GM21528 (cell line): ENCODE results near the gene CADPS.

Experiments used
- ATAC-seq: cut with Tn5 transposase; IDR thresholded peaks from one replicate; pipeline ENCODE4 v1.9.1; 2021; ENCODE audit warnings: mild to moderate bottlenecking, moderate library complexity; ENCODE audit not compliant: unreplicated experiment, low FRiP score

Gene CADPS

DNA sequence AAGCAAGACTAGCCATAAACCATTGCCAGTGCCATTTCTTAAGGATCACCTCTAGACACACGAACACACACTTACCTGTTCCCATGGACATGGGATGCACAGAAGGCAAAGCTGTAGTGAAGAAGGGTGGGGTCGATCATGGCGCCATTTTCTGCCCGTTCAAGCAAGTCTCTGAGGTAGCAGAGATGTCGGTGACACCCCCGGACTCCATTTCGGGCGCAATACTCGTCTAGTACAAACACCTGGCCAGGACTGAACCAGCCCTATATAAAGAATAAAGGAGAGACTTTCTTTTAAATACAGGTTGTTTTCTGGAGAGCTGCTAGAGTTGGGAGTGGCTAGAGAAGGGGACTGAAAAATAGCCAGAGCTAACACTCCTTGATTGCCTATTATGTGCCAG, 342.4 kb downstream of the CADPS start:
- ATAC-seq: no peak

DNA sequence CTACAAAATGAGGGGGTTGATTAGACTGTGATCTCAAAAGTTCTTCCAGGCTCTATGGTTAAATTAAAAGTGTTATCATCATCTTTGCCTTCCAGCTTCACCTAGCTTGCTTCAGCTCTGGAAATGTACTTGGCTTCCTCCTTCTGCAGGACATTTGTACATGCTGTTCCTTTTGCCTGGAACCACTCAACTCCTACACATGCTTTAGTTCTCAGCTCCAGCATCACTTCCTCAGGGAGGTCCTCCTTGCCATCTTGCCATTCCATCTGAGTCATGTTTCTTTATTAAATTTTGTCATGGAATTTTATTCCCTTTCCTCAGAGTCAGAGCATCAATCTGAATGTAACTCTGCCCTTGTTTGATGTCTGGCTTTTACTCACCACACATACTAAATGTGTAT, 343.2 kb downstream of the CADPS start:
- no peak for ATAC-seq

DNA sequence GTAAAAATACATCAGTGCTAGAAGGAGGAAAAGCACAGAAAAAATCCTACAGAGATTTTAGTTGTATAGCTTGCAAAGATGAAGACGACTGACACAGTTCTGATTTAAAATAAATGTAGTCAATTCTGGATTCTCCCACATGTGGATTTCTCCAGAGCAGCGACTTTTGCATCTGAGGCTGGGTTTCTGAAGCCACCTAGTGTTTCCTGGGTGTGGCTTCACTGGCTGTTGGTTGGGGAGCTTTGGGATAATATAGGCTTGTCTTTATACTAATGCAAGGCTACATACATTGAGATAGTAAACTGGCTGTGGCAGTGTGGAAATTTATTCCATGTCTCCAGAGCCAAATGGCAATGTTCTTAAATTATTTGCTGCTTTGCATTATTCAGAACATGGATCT, 343.7 kb downstream of the CADPS start:
- ATAC-seq: no peak

DNA sequence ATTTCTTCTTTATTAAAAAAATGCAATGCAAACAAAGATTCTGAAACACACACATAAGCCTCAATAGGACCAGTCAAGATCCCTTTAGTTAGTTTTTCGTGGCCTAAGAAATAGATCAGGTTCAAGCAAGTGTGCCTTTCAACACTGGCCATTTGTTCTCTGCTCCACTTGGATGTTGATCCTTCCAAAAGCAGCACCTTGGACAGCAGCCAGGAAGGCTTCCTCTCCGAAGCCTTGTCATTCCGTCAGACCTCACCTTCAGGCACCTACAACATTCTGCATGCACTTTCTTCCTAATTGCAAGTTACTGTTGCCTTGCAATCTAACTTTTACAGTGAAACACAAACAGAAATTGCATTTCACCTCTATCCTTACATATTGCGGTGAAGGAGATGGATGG, 346.0 kb downstream of the CADPS start:
- no peak for ATAC-seq

DNA sequence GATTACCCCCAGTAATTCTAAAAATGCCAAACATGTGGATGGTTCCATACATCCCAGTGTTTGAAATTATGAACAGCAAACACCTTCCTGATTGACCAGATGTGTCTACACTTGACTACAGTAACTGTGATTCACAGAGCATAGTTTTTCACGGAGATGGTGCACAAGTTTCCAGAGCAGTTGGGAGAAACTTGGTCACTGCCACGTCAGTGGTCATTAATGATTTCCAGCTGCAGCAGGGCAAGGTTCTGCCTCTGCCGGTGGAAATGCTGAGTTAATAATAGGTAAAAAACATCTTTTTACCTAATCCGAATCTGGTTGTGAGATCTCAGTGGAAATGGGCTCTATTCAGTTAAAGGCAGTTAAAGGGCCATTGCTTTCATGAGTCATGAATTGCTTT, 347.7 kb downstream of the CADPS start:
- no peak for ATAC-seq

DNA sequence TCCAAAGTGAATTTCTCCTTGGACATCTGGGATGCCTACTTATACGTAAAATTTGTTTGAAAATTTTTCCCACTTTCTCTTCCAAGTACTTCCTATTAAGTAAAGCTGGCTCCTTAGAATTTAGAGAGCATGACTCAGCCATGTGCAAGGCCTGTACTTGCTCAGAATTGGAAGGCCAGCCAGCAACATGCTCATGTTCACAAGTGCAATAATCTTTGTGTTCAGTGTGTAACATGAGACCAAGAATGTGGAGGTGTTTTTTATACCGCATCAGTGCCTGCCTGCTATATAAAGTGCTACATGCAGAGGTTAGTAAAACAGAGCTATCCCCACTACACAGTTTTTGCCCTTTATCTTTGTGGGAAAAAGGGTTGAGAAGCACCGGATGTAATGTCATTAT, 349.9 kb downstream of the CADPS start:
- ATAC-seq: no peak

DNA sequence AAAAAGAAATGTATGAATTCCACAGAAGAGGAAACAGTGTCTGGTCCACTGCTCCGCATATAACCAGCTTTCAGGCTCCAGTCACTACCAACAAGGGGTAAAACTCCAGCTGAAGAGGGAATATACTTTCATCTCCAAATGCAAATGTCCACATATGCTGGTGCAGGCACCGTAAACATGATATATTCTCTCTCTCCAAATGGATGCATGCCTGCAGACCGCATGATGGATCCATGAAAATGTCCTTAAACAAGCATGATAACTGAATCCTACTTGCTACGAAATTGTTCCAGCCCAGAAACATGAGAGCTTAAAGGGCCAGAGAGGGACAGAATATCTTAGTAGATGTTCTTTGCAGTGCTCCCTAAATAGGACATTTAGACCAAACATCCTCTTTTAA, 351.5 kb downstream of the CADPS start:
- ATAC-seq: no peak

DNA sequence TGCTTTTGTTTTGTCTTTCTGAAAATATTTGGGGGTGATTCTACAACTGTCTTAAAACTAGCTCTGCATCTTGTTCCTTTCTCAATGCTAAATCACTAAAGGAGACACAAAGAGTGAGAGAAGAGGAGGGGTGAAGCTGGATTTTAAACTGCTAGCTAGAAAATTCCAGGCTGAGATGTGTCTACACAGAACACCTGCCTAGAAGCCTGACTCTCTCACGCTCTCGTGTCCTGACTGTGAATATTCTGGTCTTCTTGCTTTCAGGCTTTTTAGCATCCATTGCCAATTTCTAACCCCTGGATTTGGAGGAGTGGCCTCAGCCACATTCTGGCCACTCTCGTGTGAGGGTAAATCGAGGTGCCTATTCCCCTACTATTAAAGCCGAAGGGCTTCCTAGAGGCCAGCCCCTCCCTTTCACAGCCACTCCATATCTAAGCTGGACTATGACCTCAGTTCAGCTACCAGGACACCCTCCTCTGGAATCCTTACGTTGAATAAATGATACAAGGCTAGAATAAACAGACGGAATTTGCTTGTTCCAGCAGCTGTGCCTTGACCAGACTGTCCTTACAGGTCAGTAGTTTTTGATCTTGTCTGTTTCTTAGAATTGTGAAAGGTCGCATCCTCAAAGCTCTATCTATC, 353.6 kb downstream of the CADPS start:
- ATAC-seq: no peak

DNA sequence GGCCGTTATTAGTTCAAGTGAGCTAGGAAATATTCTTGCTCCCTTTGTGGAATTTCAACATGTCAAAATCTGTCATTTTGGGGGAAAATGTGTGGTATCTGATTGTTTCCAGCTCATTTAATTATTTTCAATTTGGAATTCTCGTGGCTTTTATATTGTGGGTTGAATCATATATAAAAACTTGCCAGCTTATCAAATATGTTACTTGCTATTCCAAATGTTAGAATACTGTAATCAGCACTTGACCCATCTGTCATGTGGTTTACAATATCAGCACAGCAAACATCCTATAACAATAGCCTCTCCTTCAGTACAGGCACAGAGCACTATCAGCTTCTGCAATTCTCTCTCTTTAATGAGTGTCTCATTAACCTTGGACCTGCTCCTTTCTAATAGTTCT, 371.7 kb downstream of the CADPS start:
- ATAC-seq: no peak

DNA sequence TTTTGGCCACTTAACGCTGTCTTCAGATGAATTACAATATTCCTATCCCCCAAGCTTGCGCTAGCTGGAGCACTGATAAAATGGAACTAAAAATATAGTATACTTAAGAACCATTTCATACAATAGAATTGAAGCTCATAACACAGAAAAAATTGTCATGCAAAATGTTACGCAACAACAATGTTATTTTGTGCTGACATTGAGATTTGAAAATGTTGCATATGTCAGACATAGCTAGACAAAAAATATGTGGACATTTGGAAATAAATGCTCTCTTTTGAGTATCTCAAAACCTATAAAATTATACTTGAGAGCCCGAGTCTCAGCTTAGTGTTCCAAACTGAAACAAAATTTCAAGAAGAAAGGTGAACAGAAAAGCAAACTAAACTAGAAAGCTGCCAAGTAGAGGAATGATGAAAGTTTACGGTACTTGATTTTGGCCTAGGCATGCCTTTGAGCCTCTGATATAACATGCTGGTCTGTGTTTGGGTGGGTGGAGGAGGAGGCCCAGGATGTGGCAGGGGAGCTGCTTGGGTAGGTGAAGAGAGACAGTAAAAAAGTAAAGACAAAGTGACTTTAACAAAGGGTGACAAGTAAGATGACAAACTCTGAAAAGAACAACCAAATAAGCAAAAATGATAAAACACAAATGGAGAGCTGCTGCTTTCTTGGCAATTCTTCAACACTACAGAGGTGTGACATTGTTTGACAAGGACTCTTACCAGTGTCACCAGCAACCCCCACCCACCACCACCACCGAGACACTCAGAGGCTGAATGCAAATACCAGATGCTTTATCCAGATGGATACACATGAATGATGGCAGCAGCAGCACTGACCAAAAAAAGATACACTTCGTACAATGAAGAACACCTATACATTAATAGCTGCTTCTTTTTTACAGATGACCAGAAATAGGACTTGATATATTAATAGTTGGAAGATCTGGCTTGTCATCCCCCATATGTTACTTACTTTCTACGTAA, 372.6 kb downstream of the CADPS start:
- no peak for ATAC-seq

DNA sequence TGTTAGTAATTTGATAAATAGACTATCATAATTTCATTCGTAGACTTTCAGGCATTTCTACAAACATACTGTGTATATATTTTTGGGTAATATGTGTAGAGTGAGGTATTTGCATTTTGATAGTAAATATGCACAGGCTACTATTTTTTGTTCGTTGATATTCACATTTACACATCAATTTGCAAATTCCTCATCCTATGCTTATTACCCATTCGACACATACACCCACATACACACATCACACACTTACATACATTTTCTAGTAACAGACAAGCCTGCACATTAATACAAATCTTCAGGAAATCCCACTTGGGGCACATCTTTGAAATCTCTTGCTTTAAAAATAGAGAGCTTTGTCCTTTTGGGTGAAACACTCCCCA, 373.9 kb downstream of the CADPS start:
- no peak for ATAC-seq

DNA sequence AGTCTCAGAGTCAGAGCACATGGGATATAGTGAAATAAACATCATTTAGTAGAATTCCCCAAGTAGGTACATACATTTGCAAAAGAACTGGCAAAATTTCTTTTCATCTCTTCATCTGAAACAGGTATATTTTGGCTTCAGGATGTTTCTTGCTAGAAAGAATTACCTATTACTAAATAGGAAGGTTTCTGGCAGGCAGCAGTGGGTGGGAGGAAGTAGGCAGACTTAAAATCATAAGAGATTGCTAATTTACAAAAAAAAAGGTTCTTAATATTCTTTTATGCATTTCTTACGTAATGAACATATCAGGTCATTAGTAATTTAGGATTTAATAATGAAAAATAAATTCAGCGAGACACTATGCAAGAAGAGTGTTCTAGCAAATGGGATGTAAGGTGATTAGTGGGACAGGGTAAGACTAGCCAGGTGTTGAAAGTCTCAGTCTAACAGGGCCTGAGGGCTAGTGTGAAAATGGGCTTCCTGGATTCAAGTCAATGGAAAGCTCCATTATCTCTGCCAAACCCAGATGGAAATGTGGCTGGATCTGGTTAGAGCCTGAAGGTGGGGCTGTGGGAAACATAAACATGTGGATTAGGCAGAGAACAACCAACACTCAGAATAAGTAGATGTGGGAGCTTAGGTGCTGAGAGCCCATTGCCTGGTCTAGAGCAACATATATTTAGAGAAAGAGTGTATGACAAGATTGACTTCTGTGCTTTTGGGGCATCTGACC, 374.5 kb downstream of the CADPS start:
- no peak for ATAC-seq

DNA sequence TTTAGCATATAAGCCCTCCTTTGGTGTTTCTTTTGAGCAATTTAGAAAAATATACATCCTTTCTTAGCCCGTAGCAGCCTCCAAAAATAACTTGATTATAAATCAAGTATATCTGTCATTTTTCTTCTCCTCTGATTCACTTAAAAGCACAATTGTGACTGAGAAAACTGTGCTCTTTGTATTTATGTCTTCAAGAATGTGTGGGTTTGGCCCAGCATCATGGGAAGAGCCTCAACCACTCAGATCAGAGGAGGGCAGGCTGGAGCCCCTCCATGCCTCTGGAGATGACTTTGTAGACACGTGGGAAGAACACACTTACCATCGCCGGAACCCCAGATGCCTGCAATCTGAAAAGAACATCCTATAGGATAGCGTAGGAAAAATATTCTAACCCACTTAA, 378.1 kb downstream of the CADPS start:
- ATAC-seq: no peak

DNA sequence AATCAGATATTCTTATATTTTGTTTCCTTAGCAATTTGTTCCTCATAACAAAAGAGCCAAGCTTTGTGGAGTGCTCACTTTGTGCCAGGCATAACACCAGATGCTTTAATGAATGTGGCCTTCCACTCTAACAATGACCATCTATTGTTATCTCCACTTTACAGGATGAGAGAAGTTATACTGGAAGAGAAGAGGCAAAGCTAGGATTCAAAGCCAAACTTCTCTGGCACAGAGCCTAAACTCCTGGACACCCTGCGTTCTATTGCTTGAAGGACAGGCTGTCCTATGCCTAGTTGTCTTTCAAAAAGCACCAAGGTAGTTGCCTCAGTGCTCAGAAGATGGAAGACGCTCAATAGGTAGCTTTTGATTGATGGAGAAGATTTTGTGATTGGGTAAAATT, 378.7 kb downstream of the CADPS start:
- ATAC-seq: no peak

DNA sequence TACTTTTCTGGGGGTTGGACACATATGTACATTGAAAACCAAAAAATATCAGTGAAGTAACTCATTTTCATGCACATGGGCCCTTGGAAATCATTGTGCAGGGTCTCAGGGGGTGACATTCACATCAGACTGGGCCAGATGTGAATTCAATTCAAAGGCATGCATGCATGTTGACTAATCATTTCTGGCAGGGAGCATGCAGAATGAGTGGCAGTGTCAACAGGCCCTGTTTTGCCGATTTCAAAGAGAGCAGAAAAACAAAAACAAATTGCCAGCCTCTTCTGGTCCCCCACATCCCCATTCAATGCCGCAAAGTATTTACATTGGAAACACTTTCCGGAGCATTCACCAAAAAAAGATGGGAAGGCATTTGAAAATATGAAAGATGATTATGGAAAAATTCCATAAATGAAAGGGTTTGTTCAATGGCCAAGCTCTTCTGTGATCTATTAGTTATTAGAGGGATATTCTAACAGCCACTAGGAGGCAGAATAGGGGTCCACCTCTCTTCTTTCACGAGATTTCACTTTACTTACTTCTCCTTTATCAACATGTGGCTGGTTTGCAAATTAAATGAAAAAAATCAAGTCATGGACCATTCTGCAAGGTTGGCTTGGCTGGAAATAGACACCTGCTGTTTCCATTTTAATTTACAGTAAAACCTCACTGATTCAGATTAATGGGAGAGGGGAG, 382.0 kb downstream of the CADPS start:
- no peak for ATAC-seq

DNA sequence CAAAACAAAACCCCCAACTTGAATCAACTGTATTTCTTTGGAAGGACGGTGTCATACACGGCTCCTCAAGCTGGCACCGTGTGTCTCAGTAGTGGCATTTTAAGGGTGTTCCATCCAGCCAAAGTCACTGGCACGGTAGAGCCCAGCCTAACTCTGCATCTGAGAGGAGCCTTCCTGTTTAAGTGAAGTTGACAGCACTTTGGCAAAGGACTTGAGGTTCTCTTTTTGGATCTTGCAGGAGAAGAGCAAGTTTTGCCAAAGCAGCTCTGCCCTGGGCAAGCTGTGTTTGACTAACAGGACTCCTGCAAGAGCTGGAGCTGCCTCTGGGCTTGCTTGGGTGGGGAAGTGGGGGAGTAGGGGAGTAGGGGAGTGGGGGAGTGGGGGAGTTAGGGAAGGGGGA, 392.3 kb downstream of the CADPS start:
- ATAC-seq: no peak

DNA sequence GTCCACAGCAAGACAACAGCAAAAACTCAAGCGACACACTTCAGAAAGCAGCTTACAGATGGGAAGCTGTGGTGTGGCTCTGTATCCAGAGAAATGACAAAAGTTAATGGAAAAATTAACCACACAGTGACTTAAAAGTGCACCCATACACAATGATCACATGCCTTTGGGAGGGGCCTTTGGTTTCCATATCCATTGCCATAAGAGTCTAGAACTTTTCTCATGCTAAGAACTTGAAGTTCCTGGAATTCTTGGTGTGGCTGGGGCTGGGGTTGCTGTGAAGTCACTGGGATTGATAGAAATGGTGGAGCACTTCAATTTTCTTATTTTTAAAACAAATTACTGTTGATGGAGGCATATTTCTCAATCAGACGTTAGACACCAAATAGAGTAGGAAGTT, 393.3 kb downstream of the CADPS start:
- no peak for ATAC-seq

DNA sequence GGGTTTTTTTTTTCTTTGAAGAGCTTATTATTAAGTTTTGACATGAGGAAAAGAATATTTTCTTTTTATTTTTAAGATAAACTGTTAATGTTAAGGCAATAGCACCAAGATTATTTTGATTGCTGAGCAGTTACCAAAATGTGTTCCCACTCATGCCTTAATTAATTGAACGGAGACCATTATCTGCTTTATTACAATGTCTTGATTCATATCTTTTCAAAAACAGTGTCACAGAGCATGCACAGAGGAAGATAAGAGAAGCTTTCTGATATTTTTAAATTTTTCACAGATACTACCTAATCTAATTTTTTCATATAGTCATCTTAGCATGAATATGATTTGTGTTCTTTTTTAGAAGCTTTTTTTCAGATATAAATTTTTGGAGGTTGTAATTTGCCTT, 395.2 kb downstream of the CADPS start:
- ATAC-seq: no peak

DNA sequence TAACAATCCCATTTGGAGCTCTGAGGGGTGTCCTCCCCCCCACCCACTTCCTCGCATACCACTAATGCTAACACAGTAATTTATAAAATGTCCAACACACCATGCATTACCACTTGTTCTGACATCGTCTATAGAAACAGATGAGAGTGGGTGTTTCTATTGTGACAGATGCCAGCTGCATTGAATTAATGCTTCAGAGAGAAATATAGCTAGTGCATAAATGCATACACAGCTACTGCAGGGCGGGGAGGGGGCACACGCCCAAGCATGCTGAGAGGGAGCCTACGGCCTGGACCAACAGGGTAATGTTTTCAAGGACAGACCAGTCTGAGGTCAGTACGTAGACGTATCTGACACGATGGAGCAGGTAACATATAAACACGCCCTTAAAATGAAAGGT, 395.9 kb downstream of the CADPS start:
- no peak for ATAC-seq

DNA sequence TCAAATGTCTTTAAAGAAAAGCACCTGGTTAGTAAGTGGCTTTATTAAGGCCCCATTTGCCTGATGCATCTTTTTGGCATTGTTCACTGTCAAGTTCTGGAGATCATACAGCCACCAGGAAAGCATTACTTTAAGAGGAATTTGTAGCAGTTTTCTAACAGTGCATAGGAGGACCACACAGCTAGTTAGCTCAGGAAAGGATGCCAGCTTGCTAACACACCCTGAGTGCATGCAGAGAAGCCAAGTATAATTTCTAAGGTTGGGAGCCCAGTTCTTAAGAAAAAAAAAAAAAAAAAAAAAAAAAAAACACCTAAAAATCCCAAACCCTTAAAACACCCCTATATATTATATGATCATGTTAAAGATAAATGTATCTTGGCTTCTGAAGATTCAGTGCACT, 399.9 kb downstream of the CADPS start:
- no peak for ATAC-seq
